Keratinocyte (primary cell): ENCODE data around the gene SCARB1. TPM values are rescaled to one million over a fixed set of nuclear protein-coding genes. Genes with fewer than 3 reads are reported as not detected.

Experiments used
- DNase-seq: peaks from one replicate; pipeline ENCODE4 v3.0.0-alpha.2; 2011; ENCODE audit warnings: low read depth, missing footprints, low spot score
- FAIRE-seq: peaks from 2 replicates; lab custom pipeline; 2011; peaks lifted over from hg19 to GRCh38; lab: Jason Lieb, UNC
- H2AFZ ChIP-seq: 2 replicates; pipeline ENCODE4 v1.6.0; 2012; ENCODE audit warnings: low read length, control low read depth, inconsistent platforms; ENCODE audit not compliant: control insufficient read depth
- H3K27ac ChIP-seq: 2 replicates; pipeline ENCODE4 v1.5.1; 2011; ENCODE audit warnings: low read length; ENCODE audit not compliant: control insufficient read depth, insufficient read depth
- H3K27me3 ChIP-seq: 3 replicates; pipeline ENCODE4 v1.6.0; 2011; ENCODE audit warnings: low read length; ENCODE audit not compliant: control insufficient read depth, insufficient read depth; ENCODE audit errors: extremely low read depth
- H3K36me3 ChIP-seq, 2 experiments: 2 replicates in 1 of 2; 3 replicates in 1 of 2; pipeline ENCODE4 v1.5.1; 2011; ENCODE audit warnings: low read length in 2 of 2, mild to moderate bottlenecking in 1 of 2; ENCODE audit not compliant: control insufficient read depth in 2 of 2, insufficient read depth in 2 of 2; ENCODE audit errors: extremely low read depth in 1 of 2
- H3K4me1 ChIP-seq: 3 replicates; pipeline ENCODE4 v1.5.1; 2011; ENCODE audit warnings: low read length; ENCODE audit not compliant: control insufficient read depth, insufficient read depth; ENCODE audit errors: extremely low read depth
- H3K4me2 ChIP-seq: 3 replicates; pipeline ENCODE4 v1.6.0; 2011; ENCODE audit warnings: low read depth, low read length; ENCODE audit not compliant: control insufficient read depth, insufficient read depth; ENCODE audit errors: extremely low read depth
- H3K4me3 ChIP-seq, 3 experiments: fragments of 200-600 bp in 1 of 3; sonication (generic) in 1 of 3; 2 replicates in 2 of 3; 3 replicates in 1 of 3; pipeline ENCODE4 v1.5.1; 2011 to 2016; ENCODE audit warnings: low read length in 3 of 3, mild to moderate bottlenecking in 3 of 3, control low read depth in 2 of 3, inconsistent platforms in 1 of 3, low read depth in 1 of 3, mixed read lengths in 1 of 3, mixed run types in 1 of 3, moderate library complexity in 1 of 3; ENCODE audit not compliant: control insufficient read depth in 2 of 3, insufficient read depth in 2 of 3; ENCODE audit errors: extremely low read depth in 1 of 3
- H3K79me2 ChIP-seq: 2 replicates; pipeline ENCODE4 v1.6.0; 2012; ENCODE audit warnings: low read length; ENCODE audit not compliant: control insufficient read depth, insufficient read depth
- H3K9ac ChIP-seq: 3 replicates; pipeline ENCODE4 v1.6.0; 2011; ENCODE audit warnings: low read length; ENCODE audit not compliant: control insufficient read depth, insufficient read depth; ENCODE audit errors: extremely low read depth
- H3K9me1 ChIP-seq: 3 replicates; pipeline ENCODE4 v1.6.0; 2011; ENCODE audit warnings: low read length; ENCODE audit not compliant: control insufficient read depth, insufficient read depth; ENCODE audit errors: extremely low read depth
- H3K9me3 ChIP-seq: 2 replicates; pipeline ENCODE4 v1.5.1; 2012; ENCODE audit warnings: low read depth, low read length; ENCODE audit not compliant: control insufficient read depth
- H4K20me1 ChIP-seq: 3 replicates; pipeline ENCODE4 v1.6.0; 2011; ENCODE audit warnings: low read length; ENCODE audit not compliant: control insufficient read depth, insufficient read depth; ENCODE audit errors: extremely low read depth
- CTCF ChIP-seq, 3 experiments: IDR thresholded peaks in 1 of 3; conservative IDR thresholded peaks in 1 of 3; optimal IDR thresholded peaks in 1 of 3; 2 replicates in 2 of 3; 3 replicates in 1 of 3; pipeline versions ENCODE3 to v1.5.1; 2011; ENCODE audit warnings: low read length in 3 of 3, mild to moderate bottlenecking in 3 of 3, moderate library complexity in 2 of 3, control low read depth in 1 of 3, inconsistent platforms in 1 of 3; ENCODE audit not compliant: insufficient read depth in 2 of 3; ENCODE audit errors: extremely low read depth in 1 of 3
- EZH2 ChIP-seq: IDR thresholded peaks from one replicate; pipeline ENCODE4 v1.6.1; 2012; ENCODE audit warnings: inconsistent platforms, mild to moderate bottlenecking, low read length, moderate library complexity
- dilution Hi-C: fragments of 300-500 bp; cut with MboI; formaldehyde crosslinking; loops from one replicate; pipeline ENCODE4 v1.7.0; 2020; ENCODE audit warnings: low sequenced_read_pairs; ENCODE audit not compliant: extremely low pct_ligation_motif_present
- polyA plus RNA-seq, 5 experiments: library from polyadenylated mRNA; depleted of rRNA in 3 of 5; stranded (reverse) in 3 of 5; stranded (forward) in 1 of 5; unstranded in 1 of 5; fragments of >200 nt; gene quantifications; 1 replicate in 1 of 5; 2 replicates in 3 of 5; 3 replicates in 1 of 5; pipeline versions ENCODE4 v1.2.1 to v1.2.3, GENCODE V29; 2011 to 2012; ENCODE audit warnings: missing spikeins in 2 of 5, low read depth in 1 of 5, low replicate concordance in 1 of 5

The SCARB1 gene
- polyA plus RNA-seq, 1 donor (not counting 4 experiments of a cell fraction or from before 2014, with no cell fraction given): 40.9 TPM

- no peaks in the 10 kb centered on the region for H3K9me1 ChIP-seq
- no peaks in the 10 kb centered on the region for H3K9me3 ChIP-seq
- DNase-seq (no peak), FAIRE-seq (no peak)
- H3K79me2 ChIP-seq: no peaks in the 10 kb centered on the region
- H3K4me2 ChIP-seq: no peak overlapping the region
- dilution Hi-C loops: no loop called here
- TF ChIP-seq CTCF (optimal IDR thresholded peaks at IDR 0.05 in 1 of 3, IDR thresholded peaks at IDR 0.05 in 1 of 3, conservative IDR thresholded peaks at IDR 0.05 in 1 of 3; ENCODE audit: extremely low read depth in 1 of 3, insufficient read depth in 2 of 3, low read length in 3 of 3): no peak
- no peak for TF ChIP-seq EZH2
- H3K36me3 ChIP-seq: peaks cover 5 to 6% of the 10 kb centered on the region in 2 experiments
- H3K4me1 ChIP-seq: peaks cover 17% of the 10 kb centered on the region
- H3K27ac ChIP-seq: no peak overlapping the region
- H3K4me3 ChIP-seq: no peak overlapping the region
- no peaks in the 10 kb centered on the region for H4K20me1 ChIP-seq
- no peak overlapping the region for H3K9ac ChIP-seq
- H3K27me3 ChIP-seq: peaks cover 5% of the 10 kb centered on the region
- no peak overlapping the region for H2AFZ ChIP-seq
Observed at GRCh38 chr12:124777399-124778372, 86.0 kb downstream of the SCARB1 start.

GRCh38 chr12:124776125-124776513 is 87.5 kb downstream of the SCARB1 start:
- Histone ChIP-seq H3K27ac (no peak overlapping the region), H3K9me1 (no peaks in the 10 kb centered on the region), H3K27me3 (peaks cover 10% of the 10 kb centered on the region), H3K9me3 (no peaks in the 10 kb centered on the region), H4K20me1 (peaks cover 2% of the 10 kb centered on the region), H3K79me2 (no peaks in the 10 kb centered on the region), H3K36me3 (peaks cover 2 to 6% of the 10 kb centered on the region in 2 experiments), H2AFZ (no peak overlapping the region), H3K4me1 (peaks cover 21% of the 10 kb centered on the region), H3K4me2 (no peak overlapping the region), H3K9ac (no peak overlapping the region), H3K4me3 (no peak overlapping the region)
- TF ChIP-seq EZH2: no peak
- TF ChIP-seq CTCF (optimal IDR thresholded peaks at IDR 0.05 in 1 of 3, IDR thresholded peaks at IDR 0.05 in 1 of 3, conservative IDR thresholded peaks at IDR 0.05 in 1 of 3; ENCODE audit: extremely low read depth in 1 of 3, insufficient read depth in 2 of 3, low read length in 3 of 3): no peak
- FAIRE-seq (no peak), DNase-seq (no peak)
- dilution Hi-C loops: no loop called here
